ENCODE measurements around the gene SARDH. TPM values are rescaled to one million over a fixed set of nuclear protein-coding genes. Genes with fewer than 3 reads are reported as not detected.

SARDH gene
- total and polyA plus RNA-seq, 10 donors = 1.0 to 4.5 (median 2.3) TPM

GRCh38 chr9:133635098-133635497 is 103.1 kb downstream of the SARDH start:
- H3K36me3 ChIP-seq = no peaks in the 10 kb centered on the region
- H3K4me1 ChIP-seq = peaks cover 0 to 34% (median 10%) of the 10 kb centered on the region in 6 donors
- TF ChIP-seq POLR2A (IDR thresholded peaks at IDR 0.05) (no peak), CTCF (IDR thresholded peaks at IDR 0.05 in 8 of 11, conservative IDR thresholded peaks at IDR 0.05 in 3 of 11) (no peak), POLR2AphosphoS5 (IDR thresholded peaks at IDR 0.05) (no peak)
- H3K27ac ChIP-seq = peak overlapping the region in 4 of 8 donors; percentile 8 to 54 (median 27)
- 52 to 75% (median 62%) methylated on average over 6 of the region's 6 CpGs for WGBS, 5 donors
- no peak overlapping the region for H3K4me3 ChIP-seq
- H3K27me3 ChIP-seq (replicated peaks in 1 of 7) = peaks cover 0 to 57% (median 0%) of the 10 kb centered on the region in 7 donors
- no peaks in the 10 kb centered on the region for H3K9me3 ChIP-seq
- no peak for DNase-seq
- intact Hi-C loops (cut with DNase I; ENCODE audit: low total_unique reads) = no loop called here

GRCh38 chr9:133634081-133634691 is 104.0 kb downstream of the SARDH start:
- Histone ChIP-seq H3K9me3 (no peaks in the 10 kb centered on the region), H3K36me3 (no peaks in the 10 kb centered on the region), H3K4me1 (peaks cover 0 to 34% (median 10%) of the 10 kb centered on the region in 6 donors), H3K27me3 (replicated peaks in 1 of 7) (peaks cover 0 to 66% (median 0%) of the 10 kb centered on the region in 7 donors), H3K4me3 (no peak overlapping the region), H3K27ac (peak overlapping the region in 4 of 8 donors; percentile 8 to 54 (median 26))
- no peak for DNase-seq
- intact Hi-C loops (cut with DNase I; ENCODE audit: low total_unique reads) = no loop called here
- 37 to 58% (median 46%) methylated on average over 17 to 24 of the region's 24 CpGs for WGBS, 5 donors
- no peak for TF ChIP-seq CTCF (IDR thresholded peaks at IDR 0.05 in 8 of 11, conservative IDR thresholded peaks at IDR 0.05 in 3 of 11)
- no peak for TF ChIP-seq POLR2AphosphoS5 (IDR thresholded peaks at IDR 0.05)
- TF ChIP-seq POLR2A (IDR thresholded peaks at IDR 0.05) = no peak

GRCh38 chr9:133633681-133634080 is 104.5 kb downstream of the SARDH start:
- no peak for DNase-seq
- Histone ChIP-seq H3K9me3 (no peaks in the 10 kb centered on the region), H3K27me3 (replicated peaks in 1 of 7) (peaks cover 0 to 66% (median 0%) of the 10 kb centered on the region in 7 donors), H3K27ac (peak overlapping the region in 2 of 8 donors; percentile 29 to 54), H3K36me3 (no peaks in the 10 kb centered on the region), H3K4me1 (peaks cover 0 to 34% (median 10%) of the 10 kb centered on the region in 6 donors), H3K4me3 (no peak overlapping the region)
- WGBS, 5 donors = 45 to 63% (median 55%) methylated on average over 8 of the region's 8 CpGs
- TF ChIP-seq POLR2A (IDR thresholded peaks at IDR 0.05) = no peak
- TF ChIP-seq CTCF (IDR thresholded peaks at IDR 0.05 in 8 of 11, conservative IDR thresholded peaks at IDR 0.05 in 3 of 11) = no peak
- no peak for TF ChIP-seq POLR2AphosphoS5 (IDR thresholded peaks at IDR 0.05)
- intact Hi-C loops (cut with DNase I; ENCODE audit: low total_unique reads) = no loop called here

GRCh38 chr9:133632806-133633680 is 105.1 kb downstream of the SARDH start:
- no peak for DNase-seq
- Histone ChIP-seq H3K27me3 (replicated peaks in 1 of 7) (peaks cover 0 to 64% (median 0%) of the 10 kb centered on the region in 7 donors), H3K27ac (no peak overlapping the region), H3K4me1 (peaks cover 0 to 34% (median 10%) of the 10 kb centered on the region in 6 donors), H3K4me3 (no peak overlapping the region), H3K9me3 (no peaks in the 10 kb centered on the region), H3K36me3 (no peaks in the 10 kb centered on the region)
- intact Hi-C loops (cut with DNase I; ENCODE audit: low total_unique reads) = no loop called here
- WGBS, 5 donors = 48 to 69% (median 62%) methylated on average over 22 to 27 of the region's 27 CpGs
- no peak for TF ChIP-seq POLR2A (IDR thresholded peaks at IDR 0.05)
- no peak for TF ChIP-seq POLR2AphosphoS5 (IDR thresholded peaks at IDR 0.05)
- no peak for TF ChIP-seq CTCF (IDR thresholded peaks at IDR 0.05 in 8 of 11, conservative IDR thresholded peaks at IDR 0.05 in 3 of 11)

Measured in spleen (tissue), 11 donors.